ENCODE data around the gene UGT3A1.

- no peak for TF ChIP-seq CTCF (IDR thresholded peaks at IDR 0.05 in 4 of 5, conservative IDR thresholded peaks at IDR 0.05 in 1 of 5)
- no peak for TF ChIP-seq POLR2A (IDR thresholded peaks at IDR 0.05)
Measured at GRCh38 chr5:36028816-36029465, 37.8 kb upstream of the UGT3A1 start.
